DOHH2 (cell line): ENCODE measurements around the gene LRGUK.
"Not testable (repeated sequence)": the region's sequence is repeated elsewhere in the genome, so short reads cannot be mapped to it uniquely, and the experiment has no call there.

ENCODE experiments used
- H3F3A ChIP-seq: fragments of 200-600 bp; sonication (generic), shearing (Covaris generic); 2 replicates; pipeline ENCODE4 v1.6.0; 2016; ENCODE audit warnings: antibody characterized with exemption, mild to moderate bottlenecking; ENCODE audit not compliant: control insufficient read depth, insufficient read depth
- H3K27ac ChIP-seq: fragments of 200-600 bp; sonication (generic); 2 replicates; pipeline ENCODE4 v1.5.1; 2014; ENCODE audit warnings: low read depth, mild to moderate bottlenecking, low read length, moderate library complexity
- H3K27me3 ChIP-seq: fragments of 200-600 bp; sonication (generic); 2 replicates; pipeline ENCODE4 v1.6.1; 2014; ENCODE audit warnings: mild to moderate bottlenecking, low read length, mixed read lengths; ENCODE audit not compliant: control insufficient read depth
- H3K36me3 ChIP-seq: fragments of 200-600 bp; sonication (generic); 2 replicates; pipeline ENCODE4 v1.6.1; 2014; ENCODE audit warnings: mild to moderate bottlenecking, low read length, moderate library complexity, mixed read lengths; ENCODE audit not compliant: control insufficient read depth
- H3K4me1 ChIP-seq: fragments of 200-600 bp; sonication (generic); 2 replicates; pipeline ENCODE4 v1.6.1; 2014; ENCODE audit warnings: mild to moderate bottlenecking, low read length, mixed read lengths; ENCODE audit not compliant: control insufficient read depth
- H3K4me2 ChIP-seq: fragments of 200-600 bp; sonication (generic); 2 replicates; pipeline ENCODE4 v1.6.0; 2014; ENCODE audit warnings: mild to moderate bottlenecking, low read length, moderate library complexity
- H3K4me3 ChIP-seq: fragments of 200-600 bp; sonication (generic); 2 replicates; pipeline ENCODE4 v1.5.1; 2014; ENCODE audit warnings: mild to moderate bottlenecking, low read length, mixed read lengths
- H3K79me2 ChIP-seq: fragments of 200-600 bp; sonication (generic); 2 replicates; pipeline ENCODE4 v1.6.1; 2014; ENCODE audit warnings: mild to moderate bottlenecking, low read length, mixed read lengths; ENCODE audit not compliant: control insufficient read depth
- H3K9me2 ChIP-seq: fragments of 200-600 bp; sonication (generic); replicated peaks from 2 replicates; pipeline ENCODE4 v1.6.1; 2014; ENCODE audit warnings: mild to moderate bottlenecking, low read length, mixed read lengths; ENCODE audit not compliant: control insufficient read depth
- H3K9me3 ChIP-seq: fragments of 200-600 bp; sonication (generic); 2 replicates; pipeline ENCODE4 v1.6.1; 2014; ENCODE audit warnings: antibody characterized with exemption, low read length, mixed read lengths; ENCODE audit not compliant: control insufficient read depth, insufficient read depth
- H4K20me1 ChIP-seq: fragments of 200-600 bp; sonication (generic); 2 replicates; pipeline ENCODE4 v1.6.0; 2014; ENCODE audit warnings: low read depth, mild to moderate bottlenecking, antibody characterized with exemption, low read length, moderate library complexity; ENCODE audit not compliant: control insufficient read depth, insufficient read depth
- CTCF ChIP-seq: fragments of 200-600 bp; sonication (generic); IDR thresholded peaks from one replicate; pipeline ENCODE4 v1.5.1; 2014; ENCODE audit warnings: antibody characterized with exemption, mild to moderate bottlenecking, low read depth, low read length; ENCODE audit not compliant: poor library complexity, severe bottlenecking
- EZH2phosphoT487 ChIP-seq: fragments of 200-600 bp; sonication (generic); IDR thresholded peaks from 2 replicates; pipeline ENCODE4 v1.6.1; 2017; ENCODE audit warnings: borderline replicate concordance, mild to moderate bottlenecking, antibody characterized with exemption, low read length, moderate library complexity, mixed read lengths

LRGUK gene

GRCh38 chr7:134211817-134212216, 84.7 kb downstream of the LRGUK start:
- no peaks in the 10 kb centered on the region for H3K79me2 ChIP-seq
- TF ChIP-seq EZH2phosphoT487, result no peak
- no peak for TF ChIP-seq CTCF
- no peaks in the 10 kb centered on the region for H3K36me3 ChIP-seq
- H3K4me3 ChIP-seq, result no peak overlapping the region
- no peaks in the 10 kb centered on the region for H3F3A ChIP-seq
- H3K4me1 ChIP-seq, result no peaks in the 10 kb centered on the region
- H3K4me2 ChIP-seq, result no peak overlapping the region
- no peak overlapping the region for H3K27ac ChIP-seq
- no peaks in the 10 kb centered on the region for H4K20me1 ChIP-seq
- 0 out of 2 replicates have a peak, but pooled peaks cover 2% of the 10 kb centered on the region for H3K27me3 ChIP-seq
- H3K9me2 ChIP-seq, result no peaks in the 10 kb centered on the region
- H3K9me3 ChIP-seq, result no peaks in the 10 kb centered on the region

DNA sequence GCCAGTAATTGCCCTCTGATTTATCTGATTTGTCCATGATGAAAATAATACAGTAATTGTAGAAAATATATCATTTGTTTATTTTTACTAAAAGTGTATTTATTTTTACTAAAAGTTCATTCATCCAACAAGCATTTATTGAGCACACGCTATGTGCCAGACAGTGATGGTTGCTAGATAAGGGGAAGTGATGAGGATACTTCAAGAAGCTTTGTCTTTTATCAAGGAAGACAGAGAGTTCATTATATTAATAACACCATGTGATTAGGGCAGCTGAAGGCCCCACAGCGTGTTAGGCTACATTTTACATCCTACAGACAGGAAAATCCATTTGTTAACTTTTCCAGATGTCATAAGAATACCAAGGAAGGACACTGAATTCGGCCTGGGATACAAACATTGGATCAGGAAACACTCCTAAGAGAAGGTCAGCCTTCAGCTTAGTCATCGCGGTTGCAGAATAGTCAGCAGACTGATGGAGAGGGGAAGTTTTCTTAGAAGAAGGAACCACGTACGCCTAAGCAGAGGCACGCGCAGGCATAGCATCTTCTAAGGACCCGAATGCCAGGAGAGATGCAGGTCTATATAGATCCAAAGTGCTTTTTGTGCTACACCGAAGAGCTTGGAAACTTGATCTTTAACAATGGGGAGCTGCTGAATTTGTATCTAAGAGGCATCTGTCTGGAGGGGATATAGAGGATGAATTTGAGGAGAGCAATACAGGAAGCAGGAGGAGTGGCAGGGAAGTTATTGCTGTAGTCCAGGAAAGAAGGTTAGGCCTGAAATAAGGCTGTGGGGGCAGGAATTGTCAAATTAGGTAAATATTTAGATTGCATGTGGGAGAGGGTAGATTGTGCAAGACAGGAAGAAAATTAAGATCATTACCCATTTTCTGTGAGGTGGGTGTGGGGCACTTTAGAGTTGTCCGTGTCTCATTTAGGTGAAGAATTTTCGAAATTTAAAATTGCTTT, 85.7 kb downstream of the LRGUK start:
- Histone ChIP-seq H3K9me2 (no peaks in the 10 kb centered on the region), H4K20me1 (no peaks in the 10 kb centered on the region), H3K4me3 (no peak overlapping the region), H3K4me2 (no peak overlapping the region), H3K27ac (no peak overlapping the region), H3K36me3 (no peaks in the 10 kb centered on the region), H3K9me3 (no peaks in the 10 kb centered on the region), H3K4me1 (no peaks in the 10 kb centered on the region), H3K79me2 (no peaks in the 10 kb centered on the region), H3K27me3 (0 out of 2 replicates have a peak, but pooled peaks cover 2% of the 10 kb centered on the region), H3F3A (no peaks in the 10 kb centered on the region)
- TF ChIP-seq CTCF, result no peak
- TF ChIP-seq EZH2phosphoT487, result no peak

DNA sequence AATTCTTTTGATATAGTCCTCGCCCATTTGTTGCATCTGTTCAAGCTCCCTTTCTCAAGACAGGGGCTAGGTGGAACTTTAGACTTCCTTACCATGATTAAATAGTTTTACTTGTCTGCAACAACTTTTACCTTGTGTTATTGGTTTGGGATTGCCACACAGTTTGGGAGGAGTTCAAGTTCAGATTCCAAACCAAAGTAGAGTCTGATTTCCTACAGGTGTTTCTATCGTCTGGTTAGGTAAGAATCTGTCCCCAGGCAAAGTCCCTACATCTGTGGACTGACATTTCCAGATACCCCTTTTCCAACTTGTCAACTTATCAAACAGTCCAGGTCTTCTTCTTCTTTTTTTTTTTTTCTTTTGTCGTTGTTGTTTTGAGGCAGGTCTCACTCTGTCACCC, 93.1 kb downstream of the LRGUK start:
- no peak overlapping the region for H3K4me3 ChIP-seq
- no peaks in the 10 kb centered on the region for H3K36me3 ChIP-seq
- no peaks in the 10 kb centered on the region for H3F3A ChIP-seq
- H3K4me1 ChIP-seq, result no peaks in the 10 kb centered on the region
- no peaks in the 10 kb centered on the region for H4K20me1 ChIP-seq
- H3K27ac ChIP-seq, result no peak overlapping the region
- H3K27me3 ChIP-seq, result no peaks in the 10 kb centered on the region
- no peak overlapping the region for H3K4me2 ChIP-seq
- H3K9me3 ChIP-seq, result no peaks in the 10 kb centered on the region
- no peaks in the 10 kb centered on the region for H3K9me2 ChIP-seq
- H3K79me2 ChIP-seq, result no peaks in the 10 kb centered on the region
- TF ChIP-seq CTCF, result no peak
- no peak for TF ChIP-seq EZH2phosphoT487

- H3K36me3 ChIP-seq, H3K4me2 ChIP-seq, H3K4me1 ChIP-seq, H4K20me1 ChIP-seq, H3K9me2 ChIP-seq, H3K4me3 ChIP-seq, H3K27ac ChIP-seq, H3K9me3 ChIP-seq, H3K27me3 ChIP-seq, H3F3A ChIP-seq, H3K79me2 ChIP-seq: not testable (repeated sequence)
These were observed 104.2 kb downstream of the LRGUK start for GRCh38 chr7:134231296-134231695.
